ENCODE data around the gene GPRC5C.

DNA sequence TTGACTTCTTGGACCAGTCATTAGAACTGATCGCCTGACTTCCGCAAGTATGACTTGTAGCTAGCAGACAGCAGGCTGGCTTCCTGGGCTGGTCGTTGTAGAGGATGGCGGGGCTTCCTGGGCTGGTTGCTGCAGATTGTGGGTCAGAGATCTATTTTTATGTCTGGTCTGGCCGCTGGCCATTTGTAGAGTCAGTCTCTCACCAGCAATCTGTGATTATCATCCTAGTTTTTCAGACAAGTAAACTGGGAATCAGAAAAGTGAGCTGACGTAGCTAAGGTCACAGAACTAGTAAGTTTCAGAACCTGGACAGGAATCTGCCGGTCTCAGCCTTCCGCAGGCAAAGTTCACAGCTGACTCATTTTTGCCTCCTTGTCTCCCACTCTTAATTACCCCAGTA, 45.5 kb upstream of the GPRC5C start:
- no peak for TF ChIP-seq CTCF (IDR thresholded peaks at IDR 0.05)
- no peak for TF ChIP-seq EZH2 (IDR thresholded peaks at IDR 0.05; ENCODE audit: borderline replicate concordance, insufficient read depth, low read depth, low read length, poor library complexity, severe bottlenecking)

Measured in B cell (primary cell).